Activated gamma-delta T cell treated with Interleukin-2 at 50 U/mL for 16 hours (primary cell): ENCODE results near the gene PTPRN2.
"Not testable (repeated sequence)": the region's sequence is repeated elsewhere in the genome, so short reads cannot be mapped to it uniquely, and the experiment has no call there.

Experiments used
- DNase-seq: peaks from one replicate; pipeline ENCODE4 v3.0.0-alpha.2; 2020

The PTPRN2 gene

DNA sequence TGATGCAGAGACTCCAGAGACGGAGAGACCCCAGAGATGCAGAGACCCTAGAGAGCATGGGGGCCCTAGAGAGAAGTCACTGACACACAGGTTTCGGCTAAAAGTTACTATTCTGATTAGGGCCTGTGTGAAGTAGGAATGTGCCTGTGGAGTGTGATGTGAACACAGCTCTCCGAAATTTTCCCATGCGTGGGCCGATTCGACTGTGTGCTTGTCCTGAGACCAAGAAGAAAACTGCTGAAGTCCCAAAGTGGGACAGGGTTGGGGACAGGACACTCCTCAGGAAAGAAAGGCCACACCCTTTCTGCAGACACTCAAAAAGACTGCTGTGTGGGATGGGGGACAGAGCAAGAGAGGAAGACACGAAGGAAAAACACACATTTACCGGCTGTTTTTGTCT is 533.5 kb downstream of the PTPRN2 start:
- no peak for DNase-seq

DNA sequence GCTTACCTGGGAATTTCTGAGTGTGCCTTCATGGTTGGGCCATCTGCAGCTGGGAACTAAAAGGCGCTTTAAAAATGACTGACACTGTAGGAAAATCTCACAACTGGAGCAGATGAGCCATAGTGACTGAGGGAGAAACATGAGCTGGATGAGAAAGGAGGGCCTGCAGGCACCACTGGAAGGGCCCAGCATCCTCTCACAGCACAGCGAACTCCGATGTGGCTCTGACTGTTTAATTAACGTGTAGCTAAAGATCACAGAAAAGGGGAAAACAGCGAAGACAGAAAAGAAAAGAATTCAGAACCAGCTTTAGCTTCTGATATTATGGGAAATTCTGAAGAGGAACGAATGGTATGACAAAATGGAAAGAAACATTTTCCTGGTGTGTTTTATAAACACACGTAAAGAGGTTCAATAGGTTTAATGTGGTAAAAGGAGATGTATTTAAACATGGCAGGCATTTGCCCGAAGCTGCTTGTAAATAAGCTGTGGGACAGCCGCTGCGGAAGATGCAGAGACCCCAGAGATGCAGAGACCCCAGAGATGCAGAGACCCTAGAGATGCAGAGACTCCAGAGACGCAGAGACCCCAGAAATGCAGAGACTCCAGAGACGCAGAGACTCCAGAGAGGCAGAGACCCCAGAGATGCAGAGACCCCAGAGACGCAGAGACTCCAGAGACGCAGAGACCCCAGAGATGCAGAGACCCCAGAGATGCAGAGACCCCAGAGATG is 534.3 kb downstream of the PTPRN2 start:
- DNase-seq: no peak

DNA sequence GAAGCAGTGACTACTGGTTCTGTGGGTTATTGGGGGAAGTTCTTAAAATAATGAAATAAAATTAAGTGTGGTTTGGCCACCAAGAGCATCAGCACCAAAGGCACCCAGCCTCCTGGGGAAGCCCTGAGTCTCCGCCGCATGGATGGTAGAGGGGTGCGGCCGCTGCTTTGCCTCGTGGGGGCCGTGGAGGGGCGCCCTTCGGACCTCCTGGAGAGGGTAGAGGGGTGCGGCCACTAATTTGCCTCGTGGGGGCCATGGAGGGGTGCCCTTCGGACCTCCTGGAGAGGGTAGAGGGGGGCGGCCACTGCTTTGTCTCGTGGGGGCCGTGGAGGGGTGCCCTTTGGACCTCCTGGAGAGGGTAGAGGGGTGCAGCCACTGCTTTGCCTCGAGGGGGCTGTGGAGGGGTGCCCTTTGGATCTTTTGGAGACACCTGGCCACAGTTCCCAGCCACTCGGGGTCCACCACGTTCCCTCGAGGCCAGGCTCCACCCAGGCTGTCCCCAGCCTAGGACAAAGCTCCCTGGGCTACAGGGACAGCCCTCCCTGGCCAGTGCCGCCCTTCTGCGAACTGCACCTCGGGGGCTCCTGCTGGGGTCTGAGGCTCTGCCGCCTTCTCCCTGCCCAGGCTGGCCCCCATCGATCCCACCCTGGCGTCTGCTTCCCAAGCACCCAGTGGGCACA is 535.1 kb downstream of the PTPRN2 start:
- no peak for DNase-seq

DNA sequence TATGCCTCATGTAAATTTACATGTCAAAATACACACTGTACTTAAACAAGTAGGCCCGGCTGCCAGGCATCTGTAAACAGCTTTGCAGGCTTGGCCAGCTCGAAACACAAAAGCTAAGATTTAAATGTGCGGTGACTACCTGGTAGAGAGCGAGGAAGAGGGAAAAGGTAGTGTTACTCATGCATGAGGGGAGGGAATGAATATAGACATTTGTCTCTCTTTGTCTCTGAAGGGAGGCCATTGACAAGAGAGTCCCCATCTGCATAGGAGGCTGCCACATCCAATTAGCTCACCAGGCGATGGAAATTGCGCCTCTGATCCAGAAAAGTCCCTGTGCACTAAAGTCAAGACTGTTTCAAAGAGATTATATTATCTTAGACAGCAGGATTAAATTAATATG is 535.8 kb downstream of the PTPRN2 start:
- no peak for DNase-seq

DNA sequence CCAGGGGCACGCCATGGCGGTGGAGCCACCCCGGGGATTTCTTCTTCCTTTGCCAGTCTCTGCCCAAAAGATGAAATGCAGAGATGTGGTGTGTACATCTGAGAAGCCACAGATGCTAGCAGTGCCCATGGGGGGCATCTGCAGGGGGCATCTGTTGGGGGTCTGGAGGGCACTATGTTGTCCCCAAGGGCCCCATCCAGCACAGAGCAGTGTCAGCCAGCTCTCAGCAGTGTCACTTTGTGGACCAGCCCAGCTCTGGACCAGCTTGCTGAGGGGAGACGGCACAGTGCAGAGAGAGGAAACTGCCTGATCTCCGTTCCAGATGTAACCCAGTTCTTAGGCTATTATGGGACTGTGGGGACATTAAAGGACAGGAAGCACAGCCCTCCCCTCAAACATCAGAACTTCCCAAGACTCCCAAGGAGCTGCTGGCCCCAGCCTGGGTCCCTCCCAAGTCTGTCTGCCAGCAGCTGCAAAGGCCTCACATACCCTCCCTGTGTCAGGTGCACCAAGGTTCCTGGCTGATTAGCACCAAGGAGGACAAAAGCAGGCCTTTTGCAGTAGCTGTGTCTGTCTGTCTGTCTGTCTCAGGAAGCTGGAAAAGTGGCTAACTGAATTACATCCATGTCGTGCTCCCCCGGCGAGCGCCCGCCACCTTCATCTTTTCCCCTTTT is 536.5 kb downstream of the PTPRN2 start:
- no peak for DNase-seq

DNA sequence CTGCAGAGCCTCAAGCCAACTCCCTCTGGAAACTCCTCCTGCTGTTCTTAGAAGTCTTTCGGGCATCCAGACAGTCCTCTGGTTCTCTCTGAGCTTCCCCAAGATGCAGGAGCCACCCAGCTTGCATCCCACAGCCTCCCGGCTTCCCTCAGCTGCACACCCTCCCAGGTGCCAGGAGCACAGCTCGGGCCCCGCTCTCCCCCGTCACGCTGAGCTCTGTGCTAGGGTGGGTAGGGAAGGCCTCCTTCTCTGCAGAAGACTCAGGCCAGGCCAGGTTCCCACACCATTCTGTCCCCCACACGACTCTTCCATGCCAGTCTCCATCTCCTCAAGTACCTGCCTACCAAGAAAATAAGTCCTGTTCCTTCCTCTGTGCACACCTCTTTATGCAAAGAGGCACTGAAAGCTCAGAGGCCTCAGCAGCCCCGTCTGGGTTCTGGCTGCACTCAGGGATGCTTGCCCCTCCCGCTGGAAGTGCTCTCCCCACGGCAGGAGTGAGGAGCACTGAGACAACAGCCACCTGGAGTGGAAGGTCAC is 537.1 kb downstream of the PTPRN2 start:
- DNase-seq: no peak

DNA sequence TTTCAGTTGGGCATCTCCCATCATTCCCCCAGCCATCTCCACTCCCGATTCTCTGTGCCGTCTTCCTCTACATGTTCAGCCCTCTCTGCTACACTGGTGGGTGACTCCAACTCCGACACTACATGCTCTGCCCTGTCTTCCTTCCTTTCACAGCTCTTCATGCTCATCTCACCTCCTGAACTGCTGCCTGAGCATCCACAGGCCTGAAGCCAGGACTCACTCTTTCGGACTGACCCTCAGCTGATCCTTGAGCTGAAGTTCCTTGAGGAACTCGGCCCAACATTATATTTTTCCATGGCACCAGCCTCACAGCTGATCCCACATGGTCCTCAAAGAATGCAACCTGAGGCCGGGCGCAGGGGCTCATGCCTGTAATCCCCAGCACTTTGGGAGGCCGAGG is 538.4 kb downstream of the PTPRN2 start:
- no peak for DNase-seq

DNA sequence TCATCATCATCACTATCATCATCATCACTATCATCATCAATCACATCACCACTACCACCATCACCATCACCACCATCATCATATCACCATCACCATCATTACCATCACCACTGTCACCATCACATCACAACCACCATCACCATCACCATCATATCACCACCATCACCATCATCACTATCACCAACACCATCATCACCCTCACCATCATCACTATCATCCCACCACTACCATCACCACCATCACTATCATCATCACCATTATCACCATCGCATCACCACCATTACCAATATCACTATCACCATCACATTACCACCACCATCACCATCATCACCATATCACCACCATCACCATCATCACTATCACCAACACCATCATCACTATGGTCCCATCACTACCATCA is 539.1 kb downstream of the PTPRN2 start:
- no peak for DNase-seq

DNA sequence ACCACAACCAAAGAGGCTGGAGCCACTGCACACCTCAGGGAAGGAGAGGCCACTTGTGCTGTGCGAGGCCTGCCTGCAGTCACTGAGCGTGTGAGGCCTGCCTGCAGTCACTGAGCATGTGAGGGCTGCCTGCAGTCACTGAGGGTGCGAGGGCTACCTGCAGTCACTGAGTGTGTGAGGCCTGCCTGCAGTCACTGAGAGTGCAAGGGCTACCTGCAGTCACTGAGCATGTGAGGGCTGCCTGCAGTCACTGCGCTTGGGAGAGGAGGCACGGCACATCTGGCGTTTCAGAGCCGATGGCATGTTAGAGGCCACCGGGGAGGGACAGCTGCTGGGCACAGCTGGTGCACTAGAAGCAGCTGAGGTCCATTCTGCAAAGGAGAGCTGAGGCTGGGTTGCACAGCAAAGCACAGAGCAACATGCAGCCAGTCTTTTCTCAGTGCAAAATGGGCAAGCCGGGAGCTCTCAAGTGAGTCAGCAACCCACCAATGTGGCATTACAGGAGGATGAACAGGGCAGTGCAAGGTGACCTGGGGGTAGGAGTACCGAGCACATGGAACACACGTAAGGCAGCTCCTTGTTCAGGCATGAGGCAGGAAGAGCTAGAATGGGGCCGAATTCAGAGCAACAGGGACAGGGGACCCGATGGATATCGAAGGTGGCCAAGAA is 540.1 kb downstream of the PTPRN2 start:
- no peak for DNase-seq

DNA sequence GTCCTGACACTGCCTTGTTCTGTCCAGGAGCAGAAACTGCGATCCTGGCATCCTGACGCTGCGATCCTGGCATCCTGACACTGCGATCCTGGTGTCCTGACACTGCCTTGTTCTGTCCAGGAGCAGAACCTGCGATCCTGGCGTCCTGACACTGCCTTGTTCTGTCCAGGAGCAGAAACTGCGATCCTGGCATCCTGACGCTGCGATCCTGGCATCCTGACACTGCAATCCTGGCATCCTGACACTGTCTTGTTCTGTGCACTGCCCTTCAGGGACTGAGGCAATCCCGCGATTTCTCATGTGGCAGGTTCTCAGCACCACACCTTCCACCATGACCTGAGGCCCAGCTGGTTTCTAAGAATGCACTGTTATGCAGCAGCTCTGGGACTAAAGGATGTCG is 541.4 kb downstream of the PTPRN2 start:
- not testable (repeated sequence) for DNase-seq

DNA sequence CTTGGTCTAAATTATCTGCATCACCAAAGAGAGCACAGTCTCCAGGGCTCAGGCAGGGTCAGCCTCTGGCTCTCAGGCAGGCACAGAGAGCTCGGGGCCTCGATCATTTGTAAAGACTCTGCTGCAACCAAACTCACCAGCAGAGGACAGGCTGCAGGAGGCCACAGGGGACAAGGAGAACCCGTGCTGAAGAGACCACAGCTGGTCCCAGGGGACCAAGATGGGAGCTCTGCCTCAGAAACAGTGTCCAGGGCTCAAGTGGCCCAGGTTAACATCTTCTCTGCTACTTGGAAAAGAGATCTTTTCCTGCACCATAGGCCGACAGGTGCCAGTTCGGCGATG is 543.2 kb downstream of the PTPRN2 start:
- no peak for DNase-seq

DNA sequence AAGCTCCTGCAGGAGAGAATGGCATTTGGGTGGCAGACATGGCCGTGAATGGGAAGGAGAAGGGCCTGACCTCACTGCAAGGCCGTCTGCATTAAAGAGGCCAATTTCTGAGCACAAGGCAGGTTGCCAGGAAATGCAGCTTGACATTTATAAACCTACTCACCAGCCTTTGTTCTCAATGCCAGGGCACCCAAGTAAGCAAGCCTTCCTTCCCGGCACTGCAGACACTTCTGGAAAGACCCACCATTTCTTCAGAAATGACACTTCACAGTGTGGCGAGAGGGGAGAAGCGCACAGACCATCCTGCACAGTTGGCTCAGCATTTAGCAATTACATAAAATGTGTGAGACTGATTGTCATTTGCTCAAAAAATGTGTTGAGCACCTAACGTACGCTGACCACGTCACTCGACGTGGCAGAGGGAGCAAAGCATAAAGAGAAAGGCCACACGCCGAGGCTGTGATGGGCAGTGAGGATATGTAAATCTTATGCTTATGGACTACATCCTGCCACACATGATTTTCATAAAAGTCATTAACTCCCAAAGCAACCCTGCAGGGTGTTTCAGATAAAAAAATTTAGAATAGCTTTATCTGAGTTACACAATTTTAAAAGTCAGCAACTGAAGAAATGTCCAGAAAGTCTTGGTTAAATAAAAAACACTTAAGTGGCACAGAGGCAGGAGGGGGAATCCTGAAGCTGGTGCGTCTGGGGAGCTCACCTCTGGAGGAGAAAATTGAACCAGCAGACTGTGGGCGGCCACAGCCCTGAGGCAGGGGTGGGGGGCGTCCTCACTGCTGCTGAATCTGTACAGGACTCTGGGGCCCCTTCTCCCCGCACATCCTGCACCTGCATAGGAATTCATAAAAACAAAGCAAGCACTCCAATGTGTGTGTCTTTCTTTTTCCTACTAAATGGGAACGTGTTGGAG is 543.8 kb downstream of the PTPRN2 start:
- DNase-seq: no peak

DNA sequence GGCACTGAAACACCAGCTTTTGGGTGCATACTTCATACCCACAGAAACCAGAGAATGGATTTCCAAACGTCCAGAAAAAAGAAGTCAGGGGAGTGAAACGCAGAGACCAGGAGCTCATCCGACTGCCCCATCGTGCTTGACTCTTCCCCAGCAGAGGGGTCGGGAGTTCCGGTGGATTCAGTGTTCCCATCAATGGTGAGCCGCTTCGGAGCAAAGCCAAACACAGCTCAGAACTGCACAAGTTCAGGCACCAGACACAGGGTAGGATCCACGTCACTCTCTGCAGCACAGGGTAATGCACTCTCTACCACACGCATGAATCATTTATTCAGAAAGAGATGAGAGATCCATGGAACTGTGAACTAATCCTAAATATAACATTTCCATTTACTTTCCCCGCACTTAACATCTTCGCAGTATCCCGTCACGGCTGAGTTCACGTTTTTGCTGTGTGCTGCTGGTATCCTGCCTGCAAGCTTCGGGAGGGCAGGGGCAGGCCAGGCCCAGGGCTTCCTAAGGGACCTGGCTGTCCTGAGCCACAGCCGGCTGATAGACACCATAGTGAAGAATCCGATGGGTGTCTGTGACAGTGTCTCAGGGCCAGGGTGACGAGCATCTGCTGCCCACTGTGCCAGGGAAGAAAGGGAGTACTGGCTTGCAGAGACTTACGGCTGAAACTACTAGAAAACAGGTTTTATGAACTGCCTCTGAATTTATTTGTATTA is 545.3 kb downstream of the PTPRN2 start:
- no peak for DNase-seq

DNA sequence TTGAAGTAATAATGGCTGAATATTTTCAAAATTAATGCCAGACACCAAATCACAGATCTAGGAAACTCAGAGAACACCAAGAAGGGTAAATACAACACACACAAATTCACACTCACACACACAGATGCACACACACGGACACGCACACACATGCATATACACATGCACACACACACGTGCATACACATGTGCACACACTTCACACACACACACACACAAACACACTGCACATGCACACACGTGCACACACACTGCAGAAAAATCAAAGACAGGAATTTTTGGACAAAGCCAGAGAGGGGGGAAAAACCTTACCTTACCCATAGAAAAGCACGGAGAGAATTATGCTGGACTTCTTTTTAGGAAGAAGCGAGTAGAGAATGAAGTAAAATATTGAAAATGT is 547.4 kb downstream of the PTPRN2 start:
- no peak for DNase-seq

DNA sequence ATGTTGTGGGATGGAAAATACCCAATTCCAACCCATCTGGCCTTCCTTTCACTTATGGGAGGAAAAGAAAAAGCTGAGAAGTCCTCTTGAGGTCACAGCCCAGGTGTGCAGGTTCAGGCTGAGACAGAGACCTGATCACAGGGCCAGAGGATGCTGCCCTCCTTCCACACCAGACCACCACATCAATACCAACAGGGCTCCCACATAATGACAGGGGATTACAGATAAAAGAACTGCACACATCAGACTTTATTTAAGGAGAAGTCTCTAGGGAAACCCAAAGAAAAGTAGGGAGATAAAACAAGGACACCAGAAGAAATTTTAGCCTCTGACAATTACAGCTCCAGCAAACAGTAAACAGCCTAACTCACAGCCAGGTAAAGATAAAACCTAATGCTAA is 548.4 kb downstream of the PTPRN2 start:
- DNase-seq: no peak

DNA sequence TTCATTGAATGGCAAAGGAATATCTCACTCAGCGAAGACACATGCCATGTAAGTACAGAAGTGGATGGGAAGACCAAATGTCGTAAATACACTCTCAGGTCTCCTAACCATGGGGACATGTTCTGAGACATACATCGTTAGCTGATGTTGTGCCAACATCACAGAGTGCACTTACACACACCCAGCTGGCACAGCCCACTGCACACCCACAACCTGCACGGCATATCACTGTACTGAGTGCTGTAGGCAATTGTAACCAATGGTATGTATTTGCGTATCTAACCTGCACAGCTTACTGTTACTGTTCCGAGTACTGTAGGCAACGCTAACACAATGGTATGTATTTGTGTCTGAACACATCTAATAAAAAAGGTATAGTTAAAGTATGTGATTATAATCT is 550.4 kb downstream of the PTPRN2 start:
- DNase-seq: no peak

DNA sequence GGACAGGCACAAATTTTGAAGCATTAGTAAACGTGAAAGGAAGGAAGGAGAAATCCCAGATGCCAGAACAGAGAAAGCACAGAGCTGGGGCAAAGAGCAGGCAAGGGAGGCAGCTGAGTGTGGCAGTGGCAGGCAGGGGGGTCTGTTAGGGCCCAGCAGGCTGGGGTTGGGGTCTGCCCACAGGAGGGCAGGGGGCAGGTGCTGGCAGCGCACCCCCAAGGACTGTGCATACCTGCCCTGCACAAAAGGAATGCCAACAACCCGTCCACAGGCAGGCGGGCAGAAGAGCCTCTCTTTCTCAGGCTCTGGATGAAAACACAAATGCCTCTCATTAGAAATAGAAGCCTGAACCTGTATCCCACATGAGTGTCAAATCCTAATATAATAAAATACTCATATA is 552.3 kb downstream of the PTPRN2 start:
- DNase-seq: no peak

DNA sequence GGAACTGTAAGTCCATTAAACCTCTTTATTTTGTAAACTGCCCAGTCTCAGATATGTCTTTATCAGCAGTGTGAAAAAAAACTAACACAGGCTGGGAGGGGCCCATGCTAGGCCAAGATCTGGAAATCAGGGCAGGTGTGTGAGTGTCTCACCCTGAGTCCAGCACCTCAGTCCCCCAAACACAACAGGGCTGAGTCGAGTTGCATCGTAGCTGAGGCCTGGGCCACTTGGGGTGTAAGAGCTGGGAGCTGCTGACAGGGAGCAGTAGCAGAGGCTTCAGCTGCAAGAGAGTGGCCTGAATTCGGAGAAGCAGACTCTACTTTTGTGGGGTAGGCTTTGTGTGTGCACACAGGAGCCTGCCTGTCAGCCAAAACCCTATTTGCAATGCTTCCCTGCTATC is 553.1 kb downstream of the PTPRN2 start:
- DNase-seq: no peak

DNA sequence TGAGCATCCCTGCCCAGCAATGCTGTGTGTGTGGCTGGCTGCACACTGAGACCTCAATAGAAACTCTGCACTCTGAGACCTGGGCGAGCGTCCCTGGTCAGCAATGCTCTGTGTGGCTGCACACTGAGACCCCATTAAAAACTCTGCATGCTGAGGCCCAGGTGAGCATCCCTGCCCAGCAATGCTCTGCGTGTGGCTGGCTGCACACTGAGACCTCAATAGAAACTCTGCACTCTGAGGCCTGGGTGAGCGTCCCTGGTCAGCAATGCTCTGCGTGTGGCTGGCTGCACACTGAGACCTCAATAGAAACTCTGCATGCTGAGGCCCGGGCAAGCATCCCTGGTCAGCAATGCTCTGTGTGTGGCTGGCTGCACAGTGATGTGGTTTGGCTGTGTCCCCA is 553.7 kb downstream of the PTPRN2 start:
- DNase-seq: not testable (repeated sequence)

DNA sequence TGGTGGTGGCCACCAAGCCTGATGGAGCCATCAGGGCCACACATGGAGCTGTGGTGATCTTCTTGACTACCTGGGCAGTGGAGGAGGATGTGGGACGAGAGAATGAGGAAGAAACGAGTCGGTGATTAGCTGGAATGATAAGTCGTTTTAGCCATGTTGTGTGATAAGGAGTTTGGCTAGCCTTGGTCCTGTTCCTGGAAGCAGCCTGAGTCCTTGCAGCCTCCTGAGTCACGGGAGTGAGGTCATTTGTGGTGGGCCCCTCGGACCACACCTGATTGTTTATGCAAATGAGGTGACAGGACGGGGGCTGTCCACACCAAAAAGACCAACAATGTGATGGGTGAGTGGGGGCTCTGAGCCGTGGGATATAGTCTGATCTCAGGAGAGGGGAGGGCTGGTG is 554.4 kb downstream of the PTPRN2 start:
- DNase-seq: no peak

DNA sequence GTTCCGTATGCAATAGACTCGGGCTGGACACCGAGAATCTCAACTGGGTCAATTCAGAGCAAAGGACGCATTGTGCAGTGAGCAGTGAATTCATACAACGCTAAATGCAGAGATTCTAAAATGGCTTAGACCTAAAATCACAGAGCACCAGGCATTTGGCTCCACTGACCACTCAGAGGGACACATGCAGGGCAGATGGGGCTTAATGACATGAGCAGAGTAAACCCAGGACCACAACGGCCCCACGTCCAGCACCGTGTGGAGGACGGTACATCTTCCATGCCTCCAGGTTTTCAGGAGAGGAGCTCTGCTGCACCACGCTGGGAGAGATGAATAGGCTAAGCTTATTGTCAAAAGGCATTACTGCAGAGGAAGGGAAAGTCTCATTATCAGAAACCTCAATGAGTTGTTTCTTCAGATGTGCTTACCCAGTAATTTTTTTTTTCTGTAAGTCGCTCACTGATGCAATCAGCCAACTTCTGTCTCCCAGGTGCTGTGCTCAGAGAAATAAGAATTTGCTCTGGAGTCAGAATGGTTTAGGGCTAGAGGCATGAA is 555.0 kb downstream of the PTPRN2 start:
- DNase-seq: no peak
